Measurements from ENCODE around the gene GPR15. TPM values are rescaled to one million over a fixed set of nuclear protein-coding genes. Genes with fewer than 3 reads are reported as not detected.

Gene GPR15
- total and polyA plus RNA-seq, 2 donors, result 0.61 TPM; not detected in 1

DNA sequence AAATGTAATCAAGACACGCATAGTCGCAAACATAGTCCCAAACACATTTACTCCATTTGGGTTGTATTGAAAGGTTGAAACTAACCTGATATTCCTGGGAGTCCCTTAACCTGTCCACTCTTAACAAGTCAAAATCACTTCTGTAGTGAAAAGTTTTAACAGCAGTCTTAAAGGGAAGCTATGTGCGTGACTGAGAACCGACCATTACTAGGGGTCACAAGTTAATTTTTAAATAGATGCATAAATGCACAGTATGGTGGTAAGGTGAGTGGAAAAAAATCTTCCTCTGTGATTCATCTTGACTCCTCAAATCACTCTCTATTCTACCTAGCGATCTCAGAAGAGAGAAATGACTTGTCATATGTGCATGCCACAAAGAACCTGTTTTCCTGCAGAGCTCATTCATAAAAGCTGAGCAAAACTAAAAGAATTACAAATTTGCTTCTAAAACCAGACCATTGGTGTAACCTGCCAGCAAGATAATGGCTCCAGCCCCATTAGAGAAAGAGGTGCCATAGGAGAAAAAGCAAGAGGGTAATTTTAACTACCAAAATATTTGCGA, 4.8 kb downstream of the GPR15 start:
- Histone ChIP-seq H3K27ac (ENCODE audit: low read depth) (no peak overlapping the region), H3K4me1 (ENCODE audit: insufficient read depth) (no peaks in the 10 kb centered on the region), H3K4me3 (ENCODE audit: low read depth, low read length) (no peak overlapping the region), H3K36me3 (ENCODE audit: insufficient read depth) (no peaks in the 10 kb centered on the region)
- no peak for DNase-seq (ENCODE audit: extremely low spot score)
- 80% methylated on average over 6 of the region's 6 CpGs for WGBS

DNA sequence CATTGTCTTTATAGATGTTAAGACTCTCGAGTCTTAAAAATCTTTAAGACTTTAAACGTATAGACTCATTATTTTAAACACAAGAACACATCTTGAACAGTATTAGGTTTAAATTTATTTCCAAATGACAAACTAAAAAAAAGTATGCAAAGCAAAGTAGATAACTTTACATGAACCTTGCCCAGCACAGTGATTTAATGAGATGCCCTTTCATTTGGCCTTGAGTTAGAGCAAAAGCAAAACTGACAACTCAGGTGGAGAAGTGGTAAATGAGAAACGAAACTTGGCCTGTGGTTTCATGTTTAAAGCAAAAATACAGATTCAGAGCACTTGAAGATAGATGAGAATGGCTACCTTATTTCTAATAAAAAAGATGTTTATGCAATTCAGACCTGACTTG, 8.6 kb downstream of the GPR15 start:
- no peak for DNase-seq (ENCODE audit: extremely low spot score)
- Histone ChIP-seq H3K4me3 (ENCODE audit: low read depth, low read length) (no peak overlapping the region), H3K36me3 (ENCODE audit: insufficient read depth) (no peaks in the 10 kb centered on the region), H3K4me1 (ENCODE audit: insufficient read depth) (no peaks in the 10 kb centered on the region), H3K27ac (ENCODE audit: low read depth) (no peak overlapping the region)
- WGBS, result 77% methylated on average over 3 of the region's 3 CpGs

- no peaks in the 10 kb centered on the region for H3K36me3 ChIP-seq (ENCODE audit: insufficient read depth)
- 97% methylated on average over 1 of the region's 1 CpG for WGBS
- DNase-seq (ENCODE audit: extremely low spot score), result no peak
- H3K4me3 ChIP-seq (ENCODE audit: low read depth, low read length), result no peak overlapping the region
- H3K27ac ChIP-seq (ENCODE audit: low read depth), result no peak overlapping the region
- no peaks in the 10 kb centered on the region for H3K4me1 ChIP-seq (ENCODE audit: insufficient read depth)
These were observed 9.9 kb downstream of the GPR15 start for GRCh38 chr3:98541695-98542094.

GRCh38 chr3:98542623-98543022, 10.8 kb downstream of the GPR15 start:
- no peaks in the 10 kb centered on the region for H3K4me1 ChIP-seq (ENCODE audit: insufficient read depth)
- no peaks in the 10 kb centered on the region for H3K36me3 ChIP-seq (ENCODE audit: insufficient read depth)
- WGBS, result 91% methylated on average over 1 of the region's 1 CpG
- no peak overlapping the region for H3K4me3 ChIP-seq (ENCODE audit: low read depth, low read length)
- H3K27ac ChIP-seq (ENCODE audit: low read depth), result no peak overlapping the region
- no peak for DNase-seq (ENCODE audit: extremely low spot score)

DNA sequence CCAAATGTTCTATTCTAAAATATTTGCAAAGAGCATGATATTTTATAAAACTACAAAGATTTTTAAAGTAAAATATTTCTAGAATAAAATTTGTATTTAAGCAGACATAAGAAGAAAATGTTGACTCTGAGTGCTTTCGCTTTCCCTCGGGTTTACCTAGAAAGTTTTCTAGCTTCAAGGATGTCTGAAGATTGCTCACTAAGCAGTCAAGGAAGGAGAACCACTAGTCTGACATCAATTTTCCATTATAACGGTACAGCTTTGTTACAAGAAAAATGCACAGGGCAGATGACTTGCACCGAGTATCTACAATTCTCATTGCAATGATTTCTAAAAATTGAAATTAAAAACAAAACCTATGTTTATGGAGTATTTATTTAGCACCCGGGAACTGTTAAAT, 14.2 kb downstream of the GPR15 start:
- no peak overlapping the region for H3K27ac ChIP-seq (ENCODE audit: low read depth)
- no peak for DNase-seq (ENCODE audit: extremely low spot score)
- WGBS, result 82% methylated on average over 5 of the region's 5 CpGs
- no peak overlapping the region for H3K4me3 ChIP-seq (ENCODE audit: low read depth, low read length)
- no peaks in the 10 kb centered on the region for H3K36me3 ChIP-seq (ENCODE audit: insufficient read depth)
- no peaks in the 10 kb centered on the region for H3K4me1 ChIP-seq (ENCODE audit: insufficient read depth)

DNA sequence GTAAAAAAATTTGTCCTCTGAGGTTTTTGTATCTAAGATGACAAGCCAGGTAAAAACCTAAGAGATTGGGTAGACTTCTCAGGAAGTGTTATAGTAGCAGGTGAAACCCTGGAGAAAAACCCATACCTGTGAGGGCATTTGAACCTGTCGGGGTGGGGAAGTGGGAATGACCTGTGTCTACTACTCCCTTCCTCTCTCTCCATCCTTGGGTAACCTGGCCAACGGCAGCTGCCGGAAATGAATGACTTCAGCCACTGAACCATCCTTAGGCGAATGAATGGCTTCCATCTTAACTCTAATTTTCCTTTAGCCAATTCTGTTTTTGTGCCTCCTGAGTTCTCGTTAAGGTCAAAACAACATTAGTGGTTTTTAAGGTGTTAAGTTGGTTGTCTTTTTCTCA, 16.8 kb downstream of the GPR15 start:
- Histone ChIP-seq H3K27ac (ENCODE audit: low read depth) (no peak overlapping the region), H3K4me3 (ENCODE audit: low read depth, low read length) (no peak overlapping the region), H3K4me1 (ENCODE audit: insufficient read depth) (no peaks in the 10 kb centered on the region), H3K36me3 (ENCODE audit: insufficient read depth) (no peaks in the 10 kb centered on the region)
- 93% methylated on average over 5 of the region's 5 CpGs for WGBS
- no peak for DNase-seq (ENCODE audit: extremely low spot score)

DNA sequence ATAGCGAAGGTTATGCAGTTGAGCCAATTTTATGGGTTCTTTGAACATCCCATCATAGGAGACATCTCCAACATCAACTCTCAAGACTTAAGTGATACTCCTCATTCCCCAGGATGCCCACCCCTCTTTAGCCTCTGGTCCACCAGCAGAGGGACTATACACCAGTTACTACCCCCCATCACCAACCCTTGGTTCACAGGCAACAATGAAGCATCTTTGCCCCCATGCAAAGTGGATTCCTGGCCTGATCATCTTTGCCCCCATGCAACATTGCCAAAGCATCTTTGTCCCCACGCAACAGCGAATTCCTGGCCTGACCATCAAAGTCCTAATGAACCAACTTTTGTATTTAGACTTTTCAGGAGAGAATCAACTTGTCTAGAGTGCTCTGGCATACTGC, 19.1 kb downstream of the GPR15 start:
- WGBS, result 90% methylated on average over 3 of the region's 3 CpGs
- H3K4me3 ChIP-seq (ENCODE audit: low read depth, low read length), result no peak overlapping the region
- H3K36me3 ChIP-seq (ENCODE audit: insufficient read depth), result no peaks in the 10 kb centered on the region
- H3K4me1 ChIP-seq (ENCODE audit: insufficient read depth), result no peaks in the 10 kb centered on the region
- no peak for DNase-seq (ENCODE audit: extremely low spot score)
- H3K27ac ChIP-seq (ENCODE audit: low read depth), result no peak overlapping the region

- Histone ChIP-seq H3K4me3 (ENCODE audit: low read depth, low read length) (no peak overlapping the region), H3K4me1 (ENCODE audit: insufficient read depth) (no peaks in the 10 kb centered on the region), H3K36me3 (ENCODE audit: insufficient read depth) (no peaks in the 10 kb centered on the region), H3K27ac (ENCODE audit: low read depth) (no peak overlapping the region)
- DNase-seq (ENCODE audit: extremely low spot score), result no peak
- 77% methylated on average over 2 of the region's 2 CpGs for WGBS
These were observed 19.5 kb downstream of the GPR15 start for GRCh38 chr3:98551236-98551635.

DNA sequence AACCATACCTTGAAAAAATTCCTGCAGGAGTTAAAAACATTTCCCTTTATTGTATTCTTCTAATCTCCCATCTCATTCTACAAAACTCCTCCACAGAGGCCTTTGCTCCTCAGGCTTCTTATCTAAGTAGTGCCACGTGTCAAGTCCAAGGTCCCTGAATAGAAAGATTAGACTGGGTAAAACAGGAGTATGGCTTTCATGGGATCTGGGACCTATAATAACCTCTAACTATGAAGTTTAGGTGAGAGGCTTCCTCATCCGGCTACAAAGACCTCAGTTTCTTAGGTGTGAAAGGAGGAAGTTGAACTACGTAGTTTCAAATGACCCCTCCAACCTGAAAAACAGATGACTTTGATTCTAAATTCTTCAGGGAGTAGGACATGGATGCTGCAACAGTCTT, 20.0 kb downstream of the GPR15 start:
- Histone ChIP-seq H3K4me1 (ENCODE audit: insufficient read depth) (no peaks in the 10 kb centered on the region), H3K36me3 (ENCODE audit: insufficient read depth) (no peaks in the 10 kb centered on the region), H3K4me3 (ENCODE audit: low read depth, low read length) (no peak overlapping the region), H3K27ac (ENCODE audit: low read depth) (no peak overlapping the region)
- WGBS, result 65% methylated on average over 3 of the region's 3 CpGs
- no peak for DNase-seq (ENCODE audit: extremely low spot score)

- Histone ChIP-seq H3K4me1 (ENCODE audit: insufficient read depth) (no peaks in the 10 kb centered on the region), H3K4me3 (ENCODE audit: low read depth, low read length) (no peak overlapping the region), H3K36me3 (ENCODE audit: insufficient read depth) (no peaks in the 10 kb centered on the region), H3K27ac (ENCODE audit: low read depth) (no peak overlapping the region)
- no peak for DNase-seq (ENCODE audit: extremely low spot score)
- WGBS, result 78% methylated on average over 4 of the region's 4 CpGs
These were observed 20.6 kb downstream of the GPR15 start for GRCh38 chr3:98552232-98553020.

DNA sequence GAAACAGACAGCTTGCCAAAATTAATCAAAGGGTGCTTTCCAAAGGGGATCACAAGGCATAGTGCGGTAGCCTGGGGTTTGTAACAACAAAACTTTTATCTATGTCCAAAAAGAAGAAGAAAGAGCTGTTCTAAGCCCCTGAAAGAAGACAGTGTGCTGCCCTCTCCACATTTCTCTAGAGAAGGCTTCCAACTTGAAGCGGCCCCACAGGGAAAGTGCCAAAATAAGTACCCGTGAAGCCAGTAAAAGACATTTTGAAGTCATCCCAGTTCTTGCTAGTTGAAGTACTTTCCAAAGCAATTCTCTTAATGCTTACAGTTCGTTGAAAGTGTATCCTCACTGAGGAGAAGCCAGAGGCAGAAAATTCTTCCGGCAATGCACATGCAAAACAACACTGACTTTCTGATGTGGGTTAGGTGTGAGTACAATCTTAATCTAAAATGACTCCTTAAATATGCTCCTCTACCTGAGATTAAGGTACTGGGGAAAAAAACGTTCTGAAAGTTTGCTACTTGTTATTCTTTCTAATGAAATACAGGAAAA, 21.3 kb downstream of the GPR15 start:
- no peak overlapping the region for H3K27ac ChIP-seq (ENCODE audit: low read depth)
- no peak overlapping the region for H3K4me3 ChIP-seq (ENCODE audit: low read depth, low read length)
- no peaks in the 10 kb centered on the region for H3K36me3 ChIP-seq (ENCODE audit: insufficient read depth)
- DNase-seq (ENCODE audit: extremely low spot score), result no peak
- WGBS, result 70% methylated on average over 6 of the region's 6 CpGs
- H3K4me1 ChIP-seq (ENCODE audit: insufficient read depth), result no peaks in the 10 kb centered on the region

- DNase-seq (ENCODE audit: extremely low spot score), result no peak
- Histone ChIP-seq H3K27ac (ENCODE audit: low read depth) (no peak overlapping the region), H3K4me3 (ENCODE audit: low read depth, low read length) (no peak overlapping the region), H3K4me1 (ENCODE audit: insufficient read depth) (no peaks in the 10 kb centered on the region), H3K36me3 (ENCODE audit: insufficient read depth) (no peaks in the 10 kb centered on the region)
- 77% methylated on average over 2 of the region's 2 CpGs for WGBS
These were observed 22.0 kb downstream of the GPR15 start for GRCh38 chr3:98553753-98554152.

DNA sequence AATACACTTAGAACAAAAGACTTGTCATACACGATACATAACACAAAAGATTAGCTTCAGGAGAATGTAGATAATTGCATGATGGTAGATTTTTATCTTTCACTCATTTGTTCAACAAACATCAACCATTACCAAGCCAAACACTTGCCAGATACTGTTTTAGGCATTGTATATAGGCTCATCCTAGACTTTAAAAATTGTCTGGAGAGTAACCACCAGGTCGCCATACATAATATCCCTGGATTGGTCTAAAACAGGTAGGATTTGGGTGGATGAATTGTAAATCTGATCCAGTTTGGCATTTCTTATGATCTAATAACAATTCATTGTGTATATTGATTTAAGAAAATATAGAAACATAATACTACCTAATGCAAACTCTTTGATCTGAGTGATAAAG, 22.8 kb downstream of the GPR15 start:
- no peak overlapping the region for H3K4me3 ChIP-seq (ENCODE audit: low read depth, low read length)
- no peak overlapping the region for H3K27ac ChIP-seq (ENCODE audit: low read depth)
- H3K36me3 ChIP-seq (ENCODE audit: insufficient read depth), result no peaks in the 10 kb centered on the region
- DNase-seq (ENCODE audit: extremely low spot score), result no peak
- no peaks in the 10 kb centered on the region for H3K4me1 ChIP-seq (ENCODE audit: insufficient read depth)
- WGBS, result 89% methylated on average over 2 of the region's 2 CpGs

DNA sequence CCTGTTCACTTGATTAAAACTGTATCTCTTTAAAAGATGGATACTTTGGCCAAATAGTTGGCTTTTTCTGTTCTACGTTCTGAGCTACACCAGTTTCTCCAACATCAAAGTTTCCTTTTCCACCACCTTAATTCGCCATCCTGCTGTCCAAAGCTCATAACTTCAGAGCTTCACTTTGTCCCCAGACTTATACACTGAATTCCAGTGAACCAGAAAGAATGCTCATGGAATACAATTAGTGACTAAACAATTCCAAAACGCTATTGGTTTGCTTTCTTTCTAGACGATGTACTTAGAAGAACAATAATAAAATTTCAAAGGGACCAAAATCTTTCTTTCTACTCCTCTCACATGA, 23.2 kb downstream of the GPR15 start:
- Histone ChIP-seq H3K27ac (ENCODE audit: low read depth) (no peak overlapping the region), H3K4me3 (ENCODE audit: low read depth, low read length) (no peak overlapping the region), H3K4me1 (ENCODE audit: insufficient read depth) (no peaks in the 10 kb centered on the region), H3K36me3 (ENCODE audit: insufficient read depth) (no peaks in the 10 kb centered on the region)
- WGBS, result 80% methylated on average over 4 of the region's 4 CpGs
- no peak for DNase-seq (ENCODE audit: extremely low spot score)

All from urinary bladder (tissue), 4 donors.